ENCODE results near the gene RNF157.
"Not testable (repeated sequence)": the region's sequence is repeated elsewhere in the genome, so short reads cannot be mapped to it uniquely, and the experiment has no call there.

DNA sequence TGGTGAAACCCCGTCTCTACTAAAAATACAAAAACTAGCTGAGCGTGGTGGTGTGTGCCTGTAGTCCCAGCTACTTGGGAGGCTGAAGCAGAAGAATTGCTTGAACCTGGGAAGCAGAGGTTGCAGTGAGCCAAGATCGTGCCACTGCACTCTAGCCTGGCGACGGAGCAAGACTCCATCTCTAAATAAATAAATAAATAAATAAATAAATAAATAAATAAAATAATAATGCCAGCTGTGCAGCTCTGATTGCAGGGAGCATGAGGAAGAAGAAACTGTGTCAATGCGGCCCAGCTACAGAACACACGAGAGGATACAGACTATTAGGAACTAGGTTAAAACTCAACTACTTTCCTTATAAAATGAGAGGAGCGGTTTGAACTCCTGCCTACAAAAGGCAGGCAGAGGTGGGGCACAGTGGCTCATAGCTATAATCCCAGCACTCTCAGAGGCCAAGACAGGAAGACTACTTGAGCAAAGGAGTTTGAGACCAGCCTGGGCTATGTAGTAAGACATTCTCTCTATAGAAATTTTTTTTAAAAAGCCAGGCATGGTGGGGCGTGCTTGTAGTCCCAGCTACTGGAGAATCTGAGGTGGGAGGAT lies 34.6 kb downstream of the RNF157 start:
- TF ChIP-seq ZNF350 (tag by site-specific recombination; IDR thresholded peaks at IDR 0.05); TCF7L2 (IDR thresholded peaks at IDR 0.05; ENCODE audit: borderline replicate concordance, low read depth, low read length); ZNF76 (tag by site-specific recombination; IDR thresholded peaks at IDR 0.05; ENCODE audit: borderline replicate concordance, low read depth); RBAK (tag by site-specific recombination; IDR thresholded peaks at IDR 0.05); FEZF1 (tag by site-specific recombination; IDR thresholded peaks at IDR 0.05); ZNF335 (tag by site-specific recombination; conservative IDR thresholded peaks at IDR 0.05); ZNF175 (tag by site-specific recombination; IDR thresholded peaks at IDR 0.05): not testable (repeated sequence)
- TF ChIP-seq, protein P1, sequence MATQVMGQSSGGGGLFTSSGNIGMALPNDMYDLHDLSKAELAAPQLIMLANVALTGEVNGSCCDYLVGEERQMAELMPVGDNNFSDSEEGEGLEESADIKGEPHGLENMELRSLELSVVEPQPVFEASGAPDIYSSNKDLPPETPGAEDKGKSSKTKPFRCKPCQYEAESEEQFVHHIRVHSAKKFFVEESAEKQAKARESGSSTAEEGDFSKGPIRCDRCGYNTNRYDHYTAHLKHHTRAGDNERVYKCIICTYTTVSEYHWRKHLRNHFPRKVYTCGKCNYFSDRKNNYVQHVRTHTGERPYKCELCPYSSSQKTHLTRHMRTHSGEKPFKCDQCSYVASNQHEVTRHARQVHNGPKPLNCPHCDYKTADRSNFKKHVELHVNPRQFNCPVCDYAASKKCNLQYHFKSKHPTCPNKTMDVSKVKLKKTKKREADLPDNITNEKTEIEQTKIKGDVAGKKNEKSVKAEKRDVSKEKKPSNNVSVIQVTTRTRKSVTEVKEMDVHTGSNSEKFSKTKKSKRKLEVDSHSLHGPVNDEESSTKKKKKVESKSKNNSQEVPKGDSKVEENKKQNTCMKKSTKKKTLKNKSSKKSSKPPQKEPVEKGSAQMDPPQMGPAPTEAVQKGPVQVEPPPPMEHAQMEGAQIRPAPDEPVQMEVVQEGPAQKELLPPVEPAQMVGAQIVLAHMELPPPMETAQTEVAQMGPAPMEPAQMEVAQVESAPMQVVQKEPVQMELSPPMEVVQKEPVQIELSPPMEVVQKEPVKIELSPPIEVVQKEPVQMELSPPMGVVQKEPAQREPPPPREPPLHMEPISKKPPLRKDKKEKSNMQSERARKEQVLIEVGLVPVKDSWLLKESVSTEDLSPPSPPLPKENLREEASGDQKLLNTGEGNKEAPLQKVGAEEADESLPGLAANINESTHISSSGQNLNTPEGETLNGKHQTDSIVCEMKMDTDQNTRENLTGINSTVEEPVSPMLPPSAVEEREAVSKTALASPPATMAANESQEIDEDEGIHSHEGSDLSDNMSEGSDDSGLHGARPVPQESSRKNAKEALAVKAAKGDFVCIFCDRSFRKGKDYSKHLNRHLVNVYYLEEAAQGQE (tag by site-specific recombination; IDR thresholded peaks at IDR 0.05): 0 out of 2 replicates have a peak, but pooled peaks have one; percentile 24
- TF ChIP-seq, protein P2, sequence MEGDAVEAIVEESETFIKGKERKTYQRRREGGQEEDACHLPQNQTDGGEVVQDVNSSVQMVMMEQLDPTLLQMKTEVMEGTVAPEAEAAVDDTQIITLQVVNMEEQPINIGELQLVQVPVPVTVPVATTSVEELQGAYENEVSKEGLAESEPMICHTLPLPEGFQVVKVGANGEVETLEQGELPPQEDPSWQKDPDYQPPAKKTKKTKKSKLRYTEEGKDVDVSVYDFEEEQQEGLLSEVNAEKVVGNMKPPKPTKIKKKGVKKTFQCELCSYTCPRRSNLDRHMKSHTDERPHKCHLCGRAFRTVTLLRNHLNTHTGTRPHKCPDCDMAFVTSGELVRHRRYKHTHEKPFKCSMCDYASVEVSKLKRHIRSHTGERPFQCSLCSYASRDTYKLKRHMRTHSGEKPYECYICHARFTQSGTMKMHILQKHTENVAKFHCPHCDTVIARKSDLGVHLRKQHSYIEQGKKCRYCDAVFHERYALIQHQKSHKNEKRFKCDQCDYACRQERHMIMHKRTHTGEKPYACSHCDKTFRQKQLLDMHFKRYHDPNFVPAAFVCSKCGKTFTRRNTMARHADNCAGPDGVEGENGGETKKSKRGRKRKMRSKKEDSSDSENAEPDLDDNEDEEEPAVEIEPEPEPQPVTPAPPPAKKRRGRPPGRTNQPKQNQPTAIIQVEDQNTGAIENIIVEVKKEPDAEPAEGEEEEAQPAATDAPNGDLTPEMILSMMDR (tag by site-specific recombination; IDR thresholded peaks at IDR 0.05): not testable (repeated sequence)
- TF ChIP-seq, protein P3, sequence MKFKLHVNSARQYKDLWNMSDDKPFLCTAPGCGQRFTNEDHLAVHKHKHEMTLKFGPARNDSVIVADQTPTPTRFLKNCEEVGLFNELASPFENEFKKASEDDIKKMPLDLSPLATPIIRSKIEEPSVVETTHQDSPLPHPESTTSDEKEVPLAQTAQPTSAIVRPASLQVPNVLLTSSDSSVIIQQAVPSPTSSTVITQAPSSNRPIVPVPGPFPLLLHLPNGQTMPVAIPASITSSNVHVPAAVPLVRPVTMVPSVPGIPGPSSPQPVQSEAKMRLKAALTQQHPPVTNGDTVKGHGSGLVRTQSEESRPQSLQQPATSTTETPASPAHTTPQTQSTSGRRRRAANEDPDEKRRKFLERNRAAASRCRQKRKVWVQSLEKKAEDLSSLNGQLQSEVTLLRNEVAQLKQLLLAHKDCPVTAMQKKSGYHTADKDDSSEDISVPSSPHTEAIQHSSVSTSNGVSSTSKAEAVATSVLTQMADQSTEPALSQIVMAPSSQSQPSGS (tag by site-specific recombination; IDR thresholded peaks at IDR 0.05; ENCODE audit: low read depth): not testable (repeated sequence)
- TF ChIP-seq, protein P4, sequence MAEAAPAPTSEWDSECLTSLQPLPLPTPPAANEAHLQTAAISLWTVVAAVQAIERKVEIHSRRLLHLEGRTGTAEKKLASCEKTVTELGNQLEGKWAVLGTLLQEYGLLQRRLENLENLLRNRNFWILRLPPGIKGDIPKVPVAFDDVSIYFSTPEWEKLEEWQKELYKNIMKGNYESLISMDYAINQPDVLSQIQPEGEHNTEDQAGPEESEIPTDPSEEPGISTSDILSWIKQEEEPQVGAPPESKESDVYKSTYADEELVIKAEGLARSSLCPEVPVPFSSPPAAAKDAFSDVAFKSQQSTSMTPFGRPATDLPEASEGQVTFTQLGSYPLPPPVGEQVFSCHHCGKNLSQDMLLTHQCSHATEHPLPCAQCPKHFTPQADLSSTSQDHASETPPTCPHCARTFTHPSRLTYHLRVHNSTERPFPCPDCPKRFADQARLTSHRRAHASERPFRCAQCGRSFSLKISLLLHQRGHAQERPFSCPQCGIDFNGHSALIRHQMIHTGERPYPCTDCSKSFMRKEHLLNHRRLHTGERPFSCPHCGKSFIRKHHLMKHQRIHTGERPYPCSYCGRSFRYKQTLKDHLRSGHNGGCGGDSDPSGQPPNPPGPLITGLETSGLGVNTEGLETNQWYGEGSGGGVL (tag by site-specific recombination; IDR thresholded peaks at IDR 0.05): not testable (repeated sequence)
- TF ChIP-seq, protein P5, sequence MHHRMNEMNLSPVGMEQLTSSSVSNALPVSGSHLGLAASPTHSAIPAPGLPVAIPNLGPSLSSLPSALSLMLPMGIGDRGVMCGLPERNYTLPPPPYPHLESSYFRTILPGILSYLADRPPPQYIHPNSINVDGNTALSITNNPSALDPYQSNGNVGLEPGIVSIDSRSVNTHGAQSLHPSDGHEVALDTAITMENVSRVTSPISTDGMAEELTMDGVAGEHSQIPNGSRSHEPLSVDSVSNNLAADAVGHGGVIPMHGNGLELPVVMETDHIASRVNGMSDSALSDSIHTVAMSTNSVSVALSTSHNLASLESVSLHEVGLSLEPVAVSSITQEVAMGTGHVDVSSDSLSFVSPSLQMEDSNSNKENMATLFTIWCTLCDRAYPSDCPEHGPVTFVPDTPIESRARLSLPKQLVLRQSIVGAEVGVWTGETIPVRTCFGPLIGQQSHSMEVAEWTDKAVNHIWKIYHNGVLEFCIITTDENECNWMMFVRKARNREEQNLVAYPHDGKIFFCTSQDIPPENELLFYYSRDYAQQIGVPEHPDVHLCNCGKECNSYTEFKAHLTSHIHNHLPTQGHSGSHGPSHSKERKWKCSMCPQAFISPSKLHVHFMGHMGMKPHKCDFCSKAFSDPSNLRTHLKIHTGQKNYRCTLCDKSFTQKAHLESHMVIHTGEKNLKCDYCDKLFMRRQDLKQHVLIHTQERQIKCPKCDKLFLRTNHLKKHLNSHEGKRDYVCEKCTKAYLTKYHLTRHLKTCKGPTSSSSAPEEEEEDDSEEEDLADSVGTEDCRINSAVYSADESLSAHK (tag by site-specific recombination; IDR thresholded peaks at IDR 0.05): not testable (repeated sequence)

Data from HEK293 (cell line).